Measurements from ENCODE around the gene TMEM45B.

TMEM45B gene

DNA sequence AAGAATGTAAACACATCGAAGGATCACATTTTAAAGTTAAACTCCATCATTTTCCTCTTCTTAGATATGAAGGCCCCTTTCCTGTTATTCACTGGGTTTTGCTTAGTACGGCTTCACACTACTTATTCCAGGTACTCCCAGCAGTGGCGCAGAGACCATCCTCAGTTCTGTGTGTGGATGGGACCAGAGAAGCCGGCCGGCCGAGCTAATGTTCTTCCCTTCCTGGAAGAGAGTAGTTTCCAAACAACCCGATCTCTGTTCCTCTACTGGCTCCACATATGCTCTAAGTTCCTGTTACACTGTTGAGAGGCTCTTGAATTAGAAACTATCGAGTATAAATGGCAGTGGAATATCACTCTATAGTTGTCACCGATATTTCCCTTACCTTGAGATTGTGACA is 80.4 kb downstream of the TMEM45B start:
- TF ChIP-seq POLR2A (IDR thresholded peaks at IDR 0.05; ENCODE audit: extremely low read depth, insufficient read length) = no peak
- TF ChIP-seq, protein P1, sequence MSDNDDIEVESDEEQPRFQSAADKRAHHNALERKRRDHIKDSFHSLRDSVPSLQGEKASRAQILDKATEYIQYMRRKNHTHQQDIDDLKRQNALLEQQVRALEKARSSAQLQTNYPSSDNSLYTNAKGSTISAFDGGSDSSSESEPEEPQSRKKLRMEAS (IDR thresholded peaks at IDR 0.05; ENCODE audit: low read depth, low read length) = no peak
- TF ChIP-seq, protein P2, sequence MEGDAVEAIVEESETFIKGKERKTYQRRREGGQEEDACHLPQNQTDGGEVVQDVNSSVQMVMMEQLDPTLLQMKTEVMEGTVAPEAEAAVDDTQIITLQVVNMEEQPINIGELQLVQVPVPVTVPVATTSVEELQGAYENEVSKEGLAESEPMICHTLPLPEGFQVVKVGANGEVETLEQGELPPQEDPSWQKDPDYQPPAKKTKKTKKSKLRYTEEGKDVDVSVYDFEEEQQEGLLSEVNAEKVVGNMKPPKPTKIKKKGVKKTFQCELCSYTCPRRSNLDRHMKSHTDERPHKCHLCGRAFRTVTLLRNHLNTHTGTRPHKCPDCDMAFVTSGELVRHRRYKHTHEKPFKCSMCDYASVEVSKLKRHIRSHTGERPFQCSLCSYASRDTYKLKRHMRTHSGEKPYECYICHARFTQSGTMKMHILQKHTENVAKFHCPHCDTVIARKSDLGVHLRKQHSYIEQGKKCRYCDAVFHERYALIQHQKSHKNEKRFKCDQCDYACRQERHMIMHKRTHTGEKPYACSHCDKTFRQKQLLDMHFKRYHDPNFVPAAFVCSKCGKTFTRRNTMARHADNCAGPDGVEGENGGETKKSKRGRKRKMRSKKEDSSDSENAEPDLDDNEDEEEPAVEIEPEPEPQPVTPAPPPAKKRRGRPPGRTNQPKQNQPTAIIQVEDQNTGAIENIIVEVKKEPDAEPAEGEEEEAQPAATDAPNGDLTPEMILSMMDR (IDR thresholded peaks at IDR 0.05; ENCODE audit: low read depth, low read length) = no peak
- TF ChIP-seq MYC (IDR thresholded peaks at IDR 0.05; ENCODE audit: low read depth, low read length) = no peak
- peak; percentile 15 for DNase-seq (ENCODE audit: low read depth)

DNA sequence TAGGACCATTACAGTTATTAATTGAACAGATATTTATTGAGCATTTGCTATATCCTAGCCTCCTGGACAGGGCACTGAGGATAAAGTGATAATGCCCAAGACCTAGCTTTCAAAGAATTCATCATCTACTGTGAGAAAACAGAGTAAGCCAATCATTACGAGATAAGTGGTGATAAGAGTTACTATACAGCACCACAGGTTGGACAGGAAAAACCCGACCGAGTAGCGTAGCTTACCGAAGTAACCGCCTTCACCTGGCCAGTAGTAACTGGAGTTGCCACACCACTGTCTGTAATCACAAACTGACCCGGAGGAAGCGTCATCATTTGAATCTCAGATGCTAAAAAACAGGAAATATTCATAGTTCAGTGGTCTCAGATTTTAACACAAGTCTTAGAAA is 89.8 kb downstream of the TMEM45B start:
- no peak overlapping the region for H3K4me3 ChIP-seq (ENCODE audit: low read depth, low read length)
- no peak for DNase-seq (ENCODE audit: low read depth)
- TF ChIP-seq POLR2A (IDR thresholded peaks at IDR 0.05; ENCODE audit: extremely low read depth, insufficient read length) (no peak), MYC (IDR thresholded peaks at IDR 0.05; ENCODE audit: low read depth, low read length) (no peak)
- TF ChIP-seq, protein P1 (IDR thresholded peaks at IDR 0.05; ENCODE audit: low read depth, low read length) = no peak
- TF ChIP-seq, protein P2 (IDR thresholded peaks at IDR 0.05; ENCODE audit: low read depth, low read length) = no peak

More for the DNA sequence above, 80.4 kb downstream of the TMEM45B start:
- peak overlapping the region; percentile 72 for H3K4me3 ChIP-seq (ENCODE audit: low read depth, low read length)
